H9 (cell line): ENCODE measurements around the gene FAM174C. TPM values are rescaled to one million over a fixed set of nuclear protein-coding genes. Genes with fewer than 3 reads are reported as not detected.

Experiments
- DNase-seq: peaks from one replicate; pipeline ENCODE4 v3.0.0-alpha.2; 2017
- H2AFZ ChIP-seq: one replicate; pipeline ENCODE4 v1.6.1; 2013; ENCODE audit warnings: mild to moderate bottlenecking, low read length, control low read depth, moderate library complexity
- H2AK5ac ChIP-seq: 2 replicates; pipeline ENCODE4 v1.6.1; 2013; ENCODE audit warnings: low read length, control low read depth, mixed read lengths; ENCODE audit not compliant: insufficient read length
- H2BK120ac ChIP-seq: one replicate; pipeline ENCODE4 v1.6.1; 2013; ENCODE audit warnings: low read depth, mild to moderate bottlenecking, low read length, control low read depth, inconsistent platforms; ENCODE audit not compliant: poor library complexity, severe bottlenecking
- H2BK12ac ChIP-seq: 2 replicates; pipeline ENCODE4 v1.6.1; 2013; ENCODE audit warnings: low read length, control low read depth, mixed read lengths, low read depth; ENCODE audit not compliant: insufficient read length
- H2BK15ac ChIP-seq: 2 replicates; pipeline ENCODE4 v1.6.1; 2013; ENCODE audit warnings: low read depth, low read length, control low read depth
- H2BK20ac ChIP-seq: one replicate; pipeline ENCODE4 v1.6.1; 2013; ENCODE audit warnings: low read depth, mild to moderate bottlenecking, low read length, control low read depth, inconsistent platforms; ENCODE audit not compliant: poor library complexity, severe bottlenecking
- H2BK5ac ChIP-seq: 2 replicates; pipeline ENCODE4 v1.6.1; 2013; ENCODE audit warnings: low read length, control low read depth, mixed read lengths; ENCODE audit not compliant: insufficient read length
- H3K14ac ChIP-seq: 2 replicates; pipeline ENCODE4 v1.6.1; 2013; ENCODE audit warnings: low read length, control low read depth; ENCODE audit not compliant: insufficient read depth
- H3K18ac ChIP-seq: 2 replicates; pipeline ENCODE4 v1.6.1; 2013; ENCODE audit warnings: low read depth, mild to moderate bottlenecking, mixed read lengths, low read length, control low read depth; ENCODE audit not compliant: insufficient read length
- H3K23ac ChIP-seq: 2 replicates; pipeline ENCODE4 v1.6.1; 2013; ENCODE audit warnings: low read length, control low read depth, mixed read lengths, low read depth; ENCODE audit not compliant: insufficient read length
- H3K23me2 ChIP-seq: 2 replicates; pipeline ENCODE4 v1.6.1; 2013; ENCODE audit warnings: low read depth, mild to moderate bottlenecking, mixed read lengths, low read length, control low read depth; ENCODE audit not compliant: insufficient read length, poor library complexity, severe bottlenecking
- H3K27ac ChIP-seq: 2 replicates; pipeline ENCODE4 v1.5.1; 2013; ENCODE audit warnings: low read length, control low read depth, mixed read lengths, low read depth; ENCODE audit not compliant: insufficient read length
- H3K27me3 ChIP-seq: 2 replicates; pipeline ENCODE4 v1.6.1; 2013; ENCODE audit warnings: low read length, control low read depth, inconsistent platforms; ENCODE audit not compliant: insufficient read depth
- H3K4ac ChIP-seq: 2 replicates; pipeline ENCODE4 v1.6.1; 2013; ENCODE audit warnings: low read depth, mild to moderate bottlenecking, control low read depth, inconsistent platforms, low read length, moderate library complexity
- H3K4me1 ChIP-seq: 2 replicates; pipeline ENCODE4 v1.6.1; 2013; ENCODE audit warnings: low read length, control low read depth, inconsistent platforms; ENCODE audit not compliant: insufficient read depth
- H3K4me2 ChIP-seq: 2 replicates; pipeline ENCODE4 v1.6.1; 2013; ENCODE audit warnings: low read length, control low read depth, mixed read lengths; ENCODE audit not compliant: insufficient read length, insufficient read depth
- H3K56ac ChIP-seq: 2 replicates; pipeline ENCODE4 v1.6.1; 2013; ENCODE audit warnings: low read depth, mild to moderate bottlenecking, mixed read lengths, low read length, control low read depth; ENCODE audit not compliant: insufficient read length
- H3K79me1 ChIP-seq: 2 replicates; pipeline ENCODE4 v1.6.1; 2013; ENCODE audit warnings: low read depth, mild to moderate bottlenecking, moderate library complexity, low read length, control low read depth, inconsistent platforms; ENCODE audit not compliant: insufficient read depth, poor library complexity, severe bottlenecking
- H3K79me2 ChIP-seq: 2 replicates; pipeline ENCODE4 v1.6.1; 2013; ENCODE audit warnings: low read length, control low read depth, inconsistent platforms; ENCODE audit not compliant: insufficient read depth
- H3K9ac ChIP-seq: 2 replicates; pipeline ENCODE4 v1.6.1; 2013; ENCODE audit warnings: low read length, control low read depth, mixed read lengths; ENCODE audit not compliant: insufficient read length; ENCODE audit errors: extremely low read depth
- H3K9me3 ChIP-seq: one replicate; pipeline ENCODE4 v1.6.1; 2013; ENCODE audit warnings: low read depth, low read length, inconsistent platforms; ENCODE audit not compliant: control insufficient read depth
- H3T11ph ChIP-seq: one replicate; pipeline ENCODE4 v1.6.1; 2013; ENCODE audit warnings: mild to moderate bottlenecking, low read length, control low read depth, inconsistent platforms
- H4K20me1 ChIP-seq: one replicate; pipeline ENCODE4 v1.6.1; 2013; ENCODE audit not compliant: control insufficient read depth, insufficient read length, insufficient read depth
- H4K5ac ChIP-seq: 2 replicates; pipeline ENCODE4 v1.6.1; 2013; ENCODE audit warnings: low read depth, mild to moderate bottlenecking, mixed read lengths, low read length, control low read depth; ENCODE audit not compliant: insufficient read length
- H4K8ac ChIP-seq: replicated peaks from 2 replicates; pipeline ENCODE4 v1.6.1; 2013; ENCODE audit warnings: low read length, control low read depth, mixed read lengths, low read depth; ENCODE audit not compliant: insufficient read length
- H4K91ac ChIP-seq: 2 replicates; pipeline ENCODE4 v1.6.1; 2013; ENCODE audit warnings: low read depth, mild to moderate bottlenecking, moderate library complexity, mixed read lengths, low read length, control low read depth; ENCODE audit not compliant: insufficient read length
- H3K27ac Mint-ChIP-seq, 3 experiments: 2 replicates in 2 of 3; 3 replicates in 1 of 3; pipeline ENCODE4 v1.8.0; 2020 to 2021; ENCODE audit warnings: mixed read lengths in 3 of 3, mild to moderate bottlenecking in 1 of 3, moderate library complexity in 1 of 3
- H3K27me3 Mint-ChIP-seq: 2 replicates; pipeline ENCODE4 v1.8.0; 2021; ENCODE audit warnings: low read depth, mild to moderate bottlenecking, moderate library complexity, mixed read lengths
- H3K36me3 Mint-ChIP-seq, 3 experiments: 2 replicates in 2 of 3; 3 replicates in 1 of 3; pipeline ENCODE4 v1.8.0; 2020 to 2021; ENCODE audit warnings: low read depth in 3 of 3, mixed read lengths in 3 of 3; ENCODE audit not compliant: insufficient read depth in 1 of 3
- H3K4me1 Mint-ChIP-seq, 2 experiments: 2 replicates each; pipeline ENCODE4 v1.8.0; 2020; ENCODE audit warnings: mixed read lengths in 2 of 2
- H3K4me3 Mint-ChIP-seq, 2 experiments: 2 replicates in 1 of 2; 3 replicates in 1 of 2; pipeline ENCODE4 v1.8.0; 2020 to 2021; ENCODE audit warnings: mild to moderate bottlenecking in 2 of 2, mixed read lengths in 2 of 2, moderate library complexity in 1 of 2
- H3K9me3 Mint-ChIP-seq, 2 experiments: 2 replicates in 1 of 2; 3 replicates in 1 of 2; pipeline ENCODE4 v1.8.0; 2020; ENCODE audit warnings: mild to moderate bottlenecking in 2 of 2, mixed read lengths in 2 of 2, moderate library complexity in 1 of 2
- WGBS: extraction: QIAGEN DNeasy Blood & Tissue Kit; methylation state at CpG from one replicate; pipeline ENCODE4 v1.1.7; 2013; ENCODE audit warnings: missing lambda C conversion rate, low lambda C conversion rate, mixed read lengths; ENCODE audit not compliant: insufficient read length; ENCODE audit errors: extremely low coverage; 5-methylcytosine and 5-hydroxymethylcytosine counted together
- total RNA-seq: library from RNA; stranded (reverse); gene quantifications from 2 replicates; pipeline ENCODE4 v1.2.1, GENCODE V29; 2021
- TF ChIP-seq, protein P1 (sequence below): fragments of 200-600 bp; sonication (generic); conservative IDR thresholded peaks from 3 replicates; pipeline ENCODE4 v1.8.0; 2021; ENCODE audit warnings: antibody characterized with exemption, mild to moderate bottlenecking

Gene FAM174C
- total RNA-seq, 1 experiment from 2014 or later = 63.0 TPM

DNA sequence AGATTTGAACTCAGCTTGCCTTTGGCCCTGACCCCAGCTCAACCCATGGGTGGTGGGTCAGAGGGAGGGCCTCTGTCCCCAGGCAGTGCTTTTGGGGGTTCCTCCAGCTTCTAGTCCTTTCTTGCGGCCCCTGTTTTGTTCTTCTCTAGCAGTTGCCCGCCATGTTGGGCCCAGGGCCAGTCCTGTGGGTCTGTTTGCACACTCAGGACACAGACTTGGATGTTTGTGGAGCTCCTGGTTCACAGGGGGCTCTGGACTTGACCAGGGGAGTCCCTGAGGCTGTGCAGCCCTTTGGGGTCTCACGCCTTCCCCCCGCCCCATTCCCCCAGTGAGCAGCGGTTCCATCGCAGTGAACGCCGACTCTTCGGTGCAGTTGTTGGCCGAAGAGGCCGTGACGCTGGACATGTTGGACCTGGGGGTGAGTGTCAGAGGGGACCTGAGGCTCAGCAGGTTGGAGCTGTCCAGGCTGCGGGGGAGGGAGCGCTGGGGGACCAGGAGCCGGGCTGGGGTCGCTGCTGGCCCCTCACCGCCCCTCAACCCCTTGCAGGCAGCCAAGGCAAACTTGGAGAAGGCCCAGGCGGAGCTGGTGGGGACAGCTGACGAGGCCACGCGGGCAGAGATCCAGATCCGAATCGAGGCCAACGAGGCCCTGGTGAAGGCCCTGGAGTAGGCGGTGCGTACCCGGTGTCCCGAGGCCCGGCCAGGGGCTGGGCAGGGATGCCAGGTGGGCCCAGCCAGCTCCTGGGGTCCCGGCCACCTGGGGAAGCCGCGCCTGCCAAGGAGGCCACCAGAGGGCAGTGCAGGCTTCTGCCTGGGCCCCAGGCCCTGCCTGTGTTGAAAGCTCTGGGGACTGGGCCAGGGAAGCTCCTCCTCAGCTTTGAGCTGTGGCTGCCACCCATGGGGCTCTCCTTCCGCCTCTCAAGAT, 31.3 kb upstream of the FAM174C start:
- no peak overlapping the region for H2AK5ac ChIP-seq
- no peak overlapping the region for H3K4ac ChIP-seq
- H3K79me2 ChIP-seq = no peaks in the 10 kb centered on the region; the same call in 1 of the 2 replicates
- Mint-ChIP-seq H3K4me3 (peak overlapping the region; percentile 85 to 92; a peak in 4 of 5 replicates), H3K27ac (peak overlapping the region; percentile 89 to 94 (median 92); a peak in 6 of 7 replicates), H3K27me3 (no peaks in the 10 kb centered on the region; the same call in 1 of the 2 replicates), H3K9me3 (no peaks in the 10 kb centered on the region; a peak in 1 of 5 replicates), H3K4me1 (peaks cover 8 to 20% of the 10 kb centered on the region in 2 experiments), H3K36me3 (peaks cover 0 to 2% (median 0%) of the 10 kb centered on the region in 3 experiments; a peak in 2 of 7 replicates)
- no peak overlapping the region for H3K9ac ChIP-seq
- H3K79me1 ChIP-seq = no peaks in the 10 kb centered on the region
- no peak overlapping the region for H3K4me2 ChIP-seq
- no peak overlapping the region for H2BK20ac ChIP-seq
- no peak overlapping the region for H2BK5ac ChIP-seq
- no peak overlapping the region for H3K18ac ChIP-seq
- TF ChIP-seq, protein P1, sequence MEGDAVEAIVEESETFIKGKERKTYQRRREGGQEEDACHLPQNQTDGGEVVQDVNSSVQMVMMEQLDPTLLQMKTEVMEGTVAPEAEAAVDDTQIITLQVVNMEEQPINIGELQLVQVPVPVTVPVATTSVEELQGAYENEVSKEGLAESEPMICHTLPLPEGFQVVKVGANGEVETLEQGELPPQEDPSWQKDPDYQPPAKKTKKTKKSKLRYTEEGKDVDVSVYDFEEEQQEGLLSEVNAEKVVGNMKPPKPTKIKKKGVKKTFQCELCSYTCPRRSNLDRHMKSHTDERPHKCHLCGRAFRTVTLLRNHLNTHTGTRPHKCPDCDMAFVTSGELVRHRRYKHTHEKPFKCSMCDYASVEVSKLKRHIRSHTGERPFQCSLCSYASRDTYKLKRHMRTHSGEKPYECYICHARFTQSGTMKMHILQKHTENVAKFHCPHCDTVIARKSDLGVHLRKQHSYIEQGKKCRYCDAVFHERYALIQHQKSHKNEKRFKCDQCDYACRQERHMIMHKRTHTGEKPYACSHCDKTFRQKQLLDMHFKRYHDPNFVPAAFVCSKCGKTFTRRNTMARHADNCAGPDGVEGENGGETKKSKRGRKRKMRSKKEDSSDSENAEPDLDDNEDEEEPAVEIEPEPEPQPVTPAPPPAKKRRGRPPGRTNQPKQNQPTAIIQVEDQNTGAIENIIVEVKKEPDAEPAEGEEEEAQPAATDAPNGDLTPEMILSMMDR = peak; percentile 95
- no peak overlapping the region for H2BK120ac ChIP-seq
- no peak overlapping the region for H2BK12ac ChIP-seq
- no peak overlapping the region for H2BK15ac ChIP-seq
- no peaks in the 10 kb centered on the region for H3K27me3 ChIP-seq
- H3K4me1 ChIP-seq = no peaks in the 10 kb centered on the region
- H2AFZ ChIP-seq = no peak overlapping the region
- DNase-seq = peak; percentile 90
- no peak overlapping the region for H3K27ac ChIP-seq
- H3K56ac ChIP-seq = no peak overlapping the region
- H3K9me3 ChIP-seq = no peaks in the 10 kb centered on the region
- H3K23ac ChIP-seq = no peak overlapping the region
- no peak overlapping the region for H3K14ac ChIP-seq
- no peaks in the 10 kb centered on the region for H4K20me1 ChIP-seq
- no peak overlapping the region for H4K8ac ChIP-seq
- no CpG with 5 or more reads among the region's 33 CpGs for WGBS
- H4K5ac ChIP-seq = no peak overlapping the region
- H4K91ac ChIP-seq = no peak overlapping the region
- no peak overlapping the region for H3T11ph ChIP-seq
- peaks cover 3% of the 10 kb centered on the region for H3K23me2 ChIP-seq
